Keratinocyte (primary cell): ENCODE results near the gene GOLGA6D. TPM values are rescaled to one million over a fixed set of nuclear protein-coding genes. Genes with fewer than 3 reads are reported as not detected.
"Not testable (repeated sequence)": the region's sequence is repeated elsewhere in the genome, so short reads cannot be mapped to it uniquely, and the experiment has no call there.

Source experiments
- DNase-seq: peaks from one replicate; pipeline ENCODE4 v3.0.0-alpha.2; 2011; ENCODE audit warnings: low read depth, missing footprints, low spot score
- FAIRE-seq: peaks from 2 replicates; lab custom pipeline; 2011; peaks lifted over from hg19 to GRCh38; lab: Jason Lieb, UNC
- H2AFZ ChIP-seq: 2 replicates; pipeline ENCODE4 v1.6.0; 2012; ENCODE audit warnings: low read length, control low read depth, inconsistent platforms; ENCODE audit not compliant: control insufficient read depth
- H3K27ac ChIP-seq: 2 replicates; pipeline ENCODE4 v1.5.1; 2011; ENCODE audit warnings: low read length; ENCODE audit not compliant: control insufficient read depth, insufficient read depth
- H3K27me3 ChIP-seq: 3 replicates; pipeline ENCODE4 v1.6.0; 2011; ENCODE audit warnings: low read length; ENCODE audit not compliant: control insufficient read depth, insufficient read depth; ENCODE audit errors: extremely low read depth
- H3K36me3 ChIP-seq, 2 experiments: 2 replicates in 1 of 2; 3 replicates in 1 of 2; pipeline ENCODE4 v1.5.1; 2011; ENCODE audit warnings: low read length in 2 of 2, mild to moderate bottlenecking in 1 of 2; ENCODE audit not compliant: control insufficient read depth in 2 of 2, insufficient read depth in 2 of 2; ENCODE audit errors: extremely low read depth in 1 of 2
- H3K4me1 ChIP-seq: 3 replicates; pipeline ENCODE4 v1.5.1; 2011; ENCODE audit warnings: low read length; ENCODE audit not compliant: control insufficient read depth, insufficient read depth; ENCODE audit errors: extremely low read depth
- H3K4me2 ChIP-seq: 3 replicates; pipeline ENCODE4 v1.6.0; 2011; ENCODE audit warnings: low read depth, low read length; ENCODE audit not compliant: control insufficient read depth, insufficient read depth; ENCODE audit errors: extremely low read depth
- H3K4me3 ChIP-seq, 3 experiments: fragments of 200-600 bp in 1 of 3; sonication (generic) in 1 of 3; 2 replicates in 2 of 3; 3 replicates in 1 of 3; pipeline ENCODE4 v1.5.1; 2011 to 2016; ENCODE audit warnings: low read length in 3 of 3, mild to moderate bottlenecking in 3 of 3, control low read depth in 2 of 3, inconsistent platforms in 1 of 3, low read depth in 1 of 3, mixed read lengths in 1 of 3, mixed run types in 1 of 3, moderate library complexity in 1 of 3; ENCODE audit not compliant: control insufficient read depth in 2 of 3, insufficient read depth in 2 of 3; ENCODE audit errors: extremely low read depth in 1 of 3
- H3K79me2 ChIP-seq: 2 replicates; pipeline ENCODE4 v1.6.0; 2012; ENCODE audit warnings: low read length; ENCODE audit not compliant: control insufficient read depth, insufficient read depth
- H3K9ac ChIP-seq: 3 replicates; pipeline ENCODE4 v1.6.0; 2011; ENCODE audit warnings: low read length; ENCODE audit not compliant: control insufficient read depth, insufficient read depth; ENCODE audit errors: extremely low read depth
- H3K9me1 ChIP-seq: 3 replicates; pipeline ENCODE4 v1.6.0; 2011; ENCODE audit warnings: low read length; ENCODE audit not compliant: control insufficient read depth, insufficient read depth; ENCODE audit errors: extremely low read depth
- H3K9me3 ChIP-seq: 2 replicates; pipeline ENCODE4 v1.5.1; 2012; ENCODE audit warnings: low read depth, low read length; ENCODE audit not compliant: control insufficient read depth
- H4K20me1 ChIP-seq: 3 replicates; pipeline ENCODE4 v1.6.0; 2011; ENCODE audit warnings: low read length; ENCODE audit not compliant: control insufficient read depth, insufficient read depth; ENCODE audit errors: extremely low read depth
- EZH2 ChIP-seq: IDR thresholded peaks from one replicate; pipeline ENCODE4 v1.6.1; 2012; ENCODE audit warnings: inconsistent platforms, mild to moderate bottlenecking, low read length, moderate library complexity
- dilution Hi-C: fragments of 300-500 bp; cut with MboI; formaldehyde crosslinking; loops from one replicate; pipeline ENCODE4 v1.7.0; 2020; ENCODE audit warnings: low sequenced_read_pairs; ENCODE audit not compliant: extremely low pct_ligation_motif_present
- polyA plus RNA-seq, 5 experiments: library from polyadenylated mRNA; depleted of rRNA in 3 of 5; stranded (reverse) in 3 of 5; stranded (forward) in 1 of 5; unstranded in 1 of 5; fragments of >200 nt; gene quantifications; 1 replicate in 1 of 5; 2 replicates in 3 of 5; 3 replicates in 1 of 5; pipeline versions ENCODE4 v1.2.1 to v1.2.3, GENCODE V29; 2011 to 2012; ENCODE audit warnings: missing spikeins in 2 of 5, low read depth in 1 of 5, low replicate concordance in 1 of 5
- TF ChIP-seq, protein P1 (sequence below), 3 experiments: IDR thresholded peaks in 1 of 3; conservative IDR thresholded peaks in 1 of 3; optimal IDR thresholded peaks in 1 of 3; 2 replicates in 2 of 3; 3 replicates in 1 of 3; pipeline versions ENCODE3 to v1.5.1; 2011; ENCODE audit warnings: low read length in 3 of 3, mild to moderate bottlenecking in 3 of 3, moderate library complexity in 2 of 3, control low read depth in 1 of 3, inconsistent platforms in 1 of 3; ENCODE audit not compliant: insufficient read depth in 2 of 3; ENCODE audit errors: extremely low read depth in 1 of 3

Gene GOLGA6D
- polyA plus RNA-seq, 1 donor (not counting 4 experiments of a cell fraction or from before 2014, with no cell fraction given), result 0.03 TPM

DNA sequence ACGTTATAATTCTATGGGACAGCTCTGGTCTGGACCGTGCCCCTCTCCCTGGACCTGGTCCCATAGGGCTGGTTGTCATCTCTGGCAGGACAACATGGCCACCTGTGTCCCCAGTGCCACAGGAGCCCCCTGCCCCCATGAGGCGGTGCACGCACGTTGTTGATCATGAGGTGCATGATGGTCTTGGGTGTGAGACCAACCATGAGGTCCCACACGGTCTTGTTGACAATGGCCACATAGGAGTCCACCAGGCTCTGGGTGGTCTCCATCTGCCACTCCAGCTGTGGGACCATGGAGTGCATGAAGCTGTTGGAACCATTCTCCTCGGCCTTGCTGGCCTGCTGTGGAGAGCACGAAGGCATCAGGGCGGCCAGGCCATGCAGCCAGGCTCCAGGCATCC, 19.7 kb downstream of the GOLGA6D start:
- Histone ChIP-seq H3K9ac (no peak overlapping the region), H4K20me1 (no peaks in the 10 kb centered on the region), H3K36me3 (no peaks in the 10 kb centered on the region), H3K4me1 (no peaks in the 10 kb centered on the region), H3K9me3 (no peaks in the 10 kb centered on the region), H3K4me3 (no peak overlapping the region), H3K27ac (no peak overlapping the region), H3K4me2 (no peak overlapping the region), H3K27me3 (no peaks in the 10 kb centered on the region), H2AFZ (no peak overlapping the region), H3K79me2 (no peaks in the 10 kb centered on the region), H3K9me1 (no peaks in the 10 kb centered on the region)
- DNase-seq, result no peak
- dilution Hi-C loops, result no loop called here
- TF ChIP-seq, protein P1, sequence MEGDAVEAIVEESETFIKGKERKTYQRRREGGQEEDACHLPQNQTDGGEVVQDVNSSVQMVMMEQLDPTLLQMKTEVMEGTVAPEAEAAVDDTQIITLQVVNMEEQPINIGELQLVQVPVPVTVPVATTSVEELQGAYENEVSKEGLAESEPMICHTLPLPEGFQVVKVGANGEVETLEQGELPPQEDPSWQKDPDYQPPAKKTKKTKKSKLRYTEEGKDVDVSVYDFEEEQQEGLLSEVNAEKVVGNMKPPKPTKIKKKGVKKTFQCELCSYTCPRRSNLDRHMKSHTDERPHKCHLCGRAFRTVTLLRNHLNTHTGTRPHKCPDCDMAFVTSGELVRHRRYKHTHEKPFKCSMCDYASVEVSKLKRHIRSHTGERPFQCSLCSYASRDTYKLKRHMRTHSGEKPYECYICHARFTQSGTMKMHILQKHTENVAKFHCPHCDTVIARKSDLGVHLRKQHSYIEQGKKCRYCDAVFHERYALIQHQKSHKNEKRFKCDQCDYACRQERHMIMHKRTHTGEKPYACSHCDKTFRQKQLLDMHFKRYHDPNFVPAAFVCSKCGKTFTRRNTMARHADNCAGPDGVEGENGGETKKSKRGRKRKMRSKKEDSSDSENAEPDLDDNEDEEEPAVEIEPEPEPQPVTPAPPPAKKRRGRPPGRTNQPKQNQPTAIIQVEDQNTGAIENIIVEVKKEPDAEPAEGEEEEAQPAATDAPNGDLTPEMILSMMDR (optimal IDR thresholded peaks at IDR 0.05 in 1 of 3, IDR thresholded peaks at IDR 0.05 in 1 of 3, conservative IDR thresholded peaks at IDR 0.05 in 1 of 3; ENCODE audit: extremely low read depth in 1 of 3, insufficient read depth in 2 of 3, low read length in 3 of 3), result no peak
- TF ChIP-seq EZH2, result no peak
- no peak for FAIRE-seq

DNA sequence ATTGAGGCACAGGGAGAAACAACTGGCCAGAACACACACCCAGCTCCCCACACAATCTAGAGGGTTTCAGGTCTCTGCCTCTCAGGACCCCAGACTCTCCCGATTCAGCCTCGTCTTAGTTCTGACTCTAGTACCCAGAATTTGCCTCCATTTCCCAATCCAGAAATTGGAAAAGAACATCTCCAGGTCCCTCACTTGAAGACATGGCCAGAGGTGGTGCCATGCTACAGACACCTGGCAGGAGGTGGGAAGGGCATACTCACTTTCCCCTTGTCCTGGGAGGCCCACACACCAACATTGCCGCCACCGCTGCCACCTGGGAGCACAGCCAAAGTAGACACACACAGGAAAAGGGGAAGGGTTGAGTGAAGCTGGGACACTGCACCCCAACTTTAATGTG, 20.1 kb downstream of the GOLGA6D start:
- H3K27me3 ChIP-seq, dilution Hi-C loops, H3K9me3 ChIP-seq, H3K4me3 ChIP-seq, H3K4me1 ChIP-seq, FAIRE-seq, H3K36me3 ChIP-seq, H2AFZ ChIP-seq, H3K4me2 ChIP-seq, H3K9ac ChIP-seq, DNase-seq, H4K20me1 ChIP-seq, H3K79me2 ChIP-seq, H3K9me1 ChIP-seq, H3K27ac ChIP-seq: not testable (repeated sequence)

- TF ChIP-seq, protein P1 (optimal IDR thresholded peaks at IDR 0.05 in 1 of 3, IDR thresholded peaks at IDR 0.05 in 1 of 3, conservative IDR thresholded peaks at IDR 0.05 in 1 of 3; ENCODE audit: extremely low read depth in 1 of 3, insufficient read depth in 2 of 3, low read length in 3 of 3), result no peak
- no peak for TF ChIP-seq EZH2
- H4K20me1 ChIP-seq, result no peaks in the 10 kb centered on the region
- H3K9me1 ChIP-seq, result no peaks in the 10 kb centered on the region
- peaks cover 2% of the 10 kb centered on the region for H3K27me3 ChIP-seq
- H2AFZ ChIP-seq, result no peak overlapping the region
- no peak overlapping the region for H3K27ac ChIP-seq
- no peak for FAIRE-seq
- no peaks in the 10 kb centered on the region for H3K79me2 ChIP-seq
- no peaks in the 10 kb centered on the region for H3K4me1 ChIP-seq
- H3K36me3 ChIP-seq, result no peaks in the 10 kb centered on the region
- no peak overlapping the region for H3K4me3 ChIP-seq
- no peak overlapping the region for H3K9ac ChIP-seq
- peaks cover 1% of the 10 kb centered on the region for H3K9me3 ChIP-seq
- no peak for DNase-seq
- dilution Hi-C loops, result no loop called here
- no peak overlapping the region for H3K4me2 ChIP-seq
Observed at GRCh38 chr15:75306188-75306587, 23.6 kb downstream of the GOLGA6D start.
